Activated CD4-positive, alpha-beta T cell treated with anti-CD3 and anti-CD28 coated beads for 4 hours (primary cell): Measurements from ENCODE around the gene TBX15.
"Not testable (repeated sequence)": the region's sequence is repeated elsewhere in the genome, so short reads cannot be mapped to it uniquely, and the experiment has no call there.

Source experiments
- DNase-seq, 2 donors: peaks; one replicate each; pipeline ENCODE4 v3.0.0-alpha.2; 2020

Gene TBX15

GRCh38 chr1:118923319-118923718 is 64.8 kb downstream of the TBX15 start:
- no peak for DNase-seq

GRCh38 chr1:118921994-118922393 is 66.1 kb downstream of the TBX15 start:
- no peak for DNase-seq

- no peak for DNase-seq
Measured at GRCh38 chr1:118920124-118920717, 67.9 kb downstream of the TBX15 start.

- DNase-seq: no peak
Measured at GRCh38 chr1:118918940-118919259, 69.2 kb downstream of the TBX15 start.

- no peak for DNase-seq
Measured at GRCh38 chr1:118918230-118918939, 69.8 kb downstream of the TBX15 start.

GRCh38 chr1:118916346-118916745 is 71.8 kb downstream of the TBX15 start:
- DNase-seq: not testable (repeated sequence)

GRCh38 chr1:118914379-118915161 is 73.6 kb downstream of the TBX15 start:
- DNase-seq: no peak

- no peak for DNase-seq
Measured at GRCh38 chr1:118913818-118914217, 74.3 kb downstream of the TBX15 start.

- no peak for DNase-seq
Measured at GRCh38 chr1:118912574-118912973, 75.6 kb downstream of the TBX15 start.

GRCh38 chr1:118911571-118911970 is 76.6 kb downstream of the TBX15 start:
- DNase-seq: no peak

- DNase-seq: no peak
Measured at GRCh38 chr1:118907466-118907865, 80.7 kb downstream of the TBX15 start.

- no peak for DNase-seq
Measured at GRCh38 chr1:118905671-118906070, 82.5 kb downstream of the TBX15 start.

GRCh38 chr1:118905196-118905595 is 82.9 kb downstream of the TBX15 start:
- no peak for DNase-seq

GRCh38 chr1:118902711-118903191 is 85.4 kb downstream of the TBX15 start:
- DNase-seq: no peak

- DNase-seq: no peak
Measured at GRCh38 chr1:118902299-118902698, 85.8 kb downstream of the TBX15 start.

- DNase-seq: no peak
Measured at GRCh38 chr1:118900643-118901440, 87.3 kb downstream of the TBX15 start.

- DNase-seq: no peak
Measured at GRCh38 chr1:118899340-118899739, 88.8 kb downstream of the TBX15 start.

GRCh38 chr1:118898712-118899111 is 89.4 kb downstream of the TBX15 start:
- DNase-seq: no peak

GRCh38 chr1:118896416-118896815 is 91.7 kb downstream of the TBX15 start:
- no peak for DNase-seq

- no peak for DNase-seq
Measured at GRCh38 chr1:118894836-118895235, 93.3 kb downstream of the TBX15 start.

- no peak for DNase-seq
Measured at GRCh38 chr1:118890851-118891384, 97.2 kb downstream of the TBX15 start.

- DNase-seq: no peak
Measured at GRCh38 chr1:118884946-118885345, 103.2 kb downstream of the TBX15 start.

GRCh38 chr1:118881751-118882150 is 106.4 kb downstream of the TBX15 start:
- DNase-seq: no peak
